ENCODE data around the gene DIO1. TPM values are rescaled to one million over a fixed set of nuclear protein-coding genes. Genes with fewer than 3 reads are reported as not detected.

Gene DIO1
- total and polyA plus RNA-seq, 9 of the 15 experiments (the other 6 are each of a cell fraction or from before 2014, with no cell fraction given): not detected

GRCh38 chr1:53869454-53870117 is 24.4 kb upstream of the DIO1 start (continued):
- TF ChIP-seq PHB2 (IDR thresholded peaks at IDR 0.05; ENCODE audit: low read depth): no peak

DNA sequence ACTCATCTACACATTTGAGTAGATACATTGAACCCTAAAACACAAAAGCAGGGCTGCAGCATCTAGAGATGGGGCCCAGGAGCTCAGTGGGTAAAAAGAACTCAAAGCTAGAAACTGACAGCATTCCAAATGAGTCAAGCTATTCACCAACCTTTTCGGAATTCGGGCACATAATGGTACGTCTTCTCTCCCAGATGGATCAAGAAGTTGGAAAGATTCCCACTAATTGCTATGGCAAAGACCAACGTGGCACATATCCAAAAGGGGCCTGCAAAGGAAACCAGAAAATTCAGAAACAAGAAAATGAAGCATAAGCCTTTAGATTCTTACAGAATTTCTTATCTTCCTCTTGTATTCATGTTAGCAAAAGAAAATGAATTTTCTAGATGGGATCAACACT is 22.8 kb upstream of the DIO1 start:
- FAIRE-seq (no peak), ATAC-seq (no peak), DNase-seq (ENCODE audit: extremely low read depth in 1 of 4, low spot score in 3 of 4) (no peak)
- peaks cover 13% of the 10 kb centered on the region for H3K36me3 ChIP-seq (ENCODE audit: control insufficient read depth, insufficient read depth, low read length)
- no peak overlapping the region for H3K27ac ChIP-seq (ENCODE audit: extremely low read depth, low read depth, low read length)
- H4K20me1 ChIP-seq (replicated peaks; ENCODE audit: control insufficient read depth, insufficient read depth, low read length): no peaks in the 10 kb centered on the region
- intact Hi-C loops (cut with micrococcal nuclease): no loop called here
- no TSS peak for BruUV-seq (replicated peaks)
- TF ChIP-seq GATA2 (CRISPR knock-in tag; IDR thresholded peaks at IDR 0.05) (no peak), ZZZ3 (IDR thresholded peaks at IDR 0.05) (no peak), NCOA6 (IDR thresholded peaks at IDR 0.05) (no peak), IFI16 (CRISPR knock-in tag; IDR thresholded peaks at IDR 0.05) (no peak), MAX (CRISPR knock-in tag; IDR thresholded peaks at IDR 0.05) (no peak), BCOR (IDR thresholded peaks at IDR 0.05) (no peak), YY1 (IDR thresholded peaks at IDR 0.05; ENCODE audit: borderline replicate concordance in 1 of 3, control insufficient read depth in 1 of 3, extremely low read depth in 1 of 3, insufficient read depth in 3 of 3, insufficient read length in 1 of 3, insufficient replicate concordance in 2 of 3, low read depth in 1 of 3, low read length in 2 of 3) (no peak), MEF2A (IDR thresholded peaks at IDR 0.05; ENCODE audit: control insufficient read depth, low read depth, low read length) (no peak), HNRNPK (IDR thresholded peaks at IDR 0.05; ENCODE audit: low read depth, low read length, poor library complexity, severe bottlenecking) (no peak), ZNF224 (CRISPR knock-in tag; IDR thresholded peaks at IDR 0.05) (no peak), HINFP (tag; conservative IDR thresholded peaks at IDR 0.05; ENCODE audit: low read depth) (no peak), ZNF140 (CRISPR knock-in tag; IDR thresholded peaks at IDR 0.05) (no peak), TAF9B (IDR thresholded peaks at IDR 0.05; ENCODE audit: partially characterized antibody) (no peak)
- in situ Hi-C loops (cut with MboI): no loop called here
- no peak overlapping the region for H2AFZ ChIP-seq (ENCODE audit: low read depth, low read length)
- H3K9me1 ChIP-seq (ENCODE audit: control insufficient read depth, insufficient read depth, low read length): no peaks in the 10 kb centered on the region
- H3K4me2 ChIP-seq (ENCODE audit: insufficient read depth, low read length): no peak overlapping the region
- no peaks in the 10 kb centered on the region for H3K9me3 ChIP-seq (replicated peaks; ENCODE audit: control insufficient read depth, insufficient read depth, low read depth, low read length)
- H3K27me3 ChIP-seq (ENCODE audit: control insufficient read depth in 2 of 2, insufficient read depth in 2 of 2, low read length in 2 of 2): no peaks in the 10 kb centered on the region
- no peaks in the 10 kb centered on the region for H3K79me2 ChIP-seq (ENCODE audit: control insufficient read depth, insufficient read depth, low read length)
- no peaks in the 10 kb centered on the region for H3K4me1 ChIP-seq (replicated peaks in 1 of 2; ENCODE audit: control insufficient read depth in 2 of 2, insufficient read depth in 2 of 2, low read length in 2 of 2)
- no peak overlapping the region for H3K4me3 ChIP-seq
- CTCF ChIA-PET (ENCODE audit: low intra/inter-chr PET ratio): no interaction called here
- H3K9ac ChIP-seq (ENCODE audit: insufficient read depth in 1 of 2, low read depth in 2 of 2, low read length in 2 of 2): no peak overlapping the region
- WGBS (ENCODE audit: insufficient coverage, low coverage, missing lambda C conversion rate): 63% methylated on average over 4 of the region's 4 CpGs
- POLR2A ChIA-PET: interaction anchor here (0.9 to 3.0 kb wide), 5 partner anchors 8 to 77 kb away, joined by 3 to 14 read pairs (median 5); partner anchors contain the start of gene YIPF1
